GM18519 (cell line): ENCODE results near the gene HSF4.

Experiments
- ATAC-seq: cut with Tn5 transposase; IDR thresholded peaks from one replicate; pipeline ENCODE4 v1.9.1; 2021; ENCODE audit warnings: mild to moderate bottlenecking, moderate library complexity; ENCODE audit not compliant: unreplicated experiment, low FRiP score

HSF4 gene

GRCh38 chr16:67183284-67183626 is 18.7 kb downstream of the HSF4 start:
- no peak for ATAC-seq

GRCh38 chr16:67183627-67184452 is 19.3 kb downstream of the HSF4 start, which contains the start of gene MATCAP1:
TSS of gene MATCAP1 (minus strand) at chr16:67183963. CDS start at chr16:67180610, 3,353 bp downstream.
- peak; percentile 76 for ATAC-seq

GRCh38 chr16:67184453-67184994 is 20.0 kb downstream of the HSF4 start:
- ATAC-seq, result no peak

GRCh38 chr16:67184995-67185650 is 20.6 kb downstream of the HSF4 start:
- ATAC-seq, result no peak

- no peak for ATAC-seq
Measured at GRCh38 chr16:67185651-67186134, 21.1 kb downstream of the HSF4 start.

GRCh38 chr16:67186550-67186950 is 22.0 kb downstream of the HSF4 start:
- no peak for ATAC-seq

GRCh38 chr16:67187175-67187890 is 22.8 kb downstream of the HSF4 start:
- no peak for ATAC-seq

GRCh38 chr16:67188323-67188722 is 23.8 kb downstream of the HSF4 start:
- ATAC-seq, result no peak

GRCh38 chr16:67188798-67189197 is 24.3 kb downstream of the HSF4 start:
- no peak for ATAC-seq

- no peak for ATAC-seq
Measured at GRCh38 chr16:67190041-67190440, 25.5 kb downstream of the HSF4 start, which contains the start of gene EXOC3L1. TSS of gene EXOC3L1 (minus strand) at chr16:67190136. CDS start at chr16:67189676, 460 bp downstream.

- no peak for ATAC-seq
Measured at GRCh38 chr16:67190448-67191399, 26.2 kb downstream of the HSF4 start.

- no peak for ATAC-seq
Measured at GRCh38 chr16:67191411-67191994, 27.0 kb downstream of the HSF4 start.

- peak; percentile 68 for ATAC-seq
Measured at GRCh38 chr16:67191995-67192681, 27.6 kb downstream of the HSF4 start, which contains the start of gene E2F4. TSS of gene E2F4 (plus strand) at chr16:67192155. CDS start at chr16:67192228, 73 bp downstream.

- no peak for ATAC-seq
Measured at GRCh38 chr16:67192781-67193361, 28.3 kb downstream of the HSF4 start.

- no peak for ATAC-seq
Measured at GRCh38 chr16:67193536-67193935, 29.0 kb downstream of the HSF4 start.

- ATAC-seq, result no peak
Measured at GRCh38 chr16:67194260-67194659, 29.7 kb downstream of the HSF4 start.

GRCh38 chr16:67195676-67196075 is 31.1 kb downstream of the HSF4 start:
- ATAC-seq, result no peak

GRCh38 chr16:67196881-67197280 is 32.3 kb downstream of the HSF4 start:
- ATAC-seq, result no peak
